Stimulated activated CD4-positive, alpha-beta T cell treated with anti-CD3 and anti-CD28 coated beads, Interleukin-1b, Interleukin-23, amount 100 ng/mL, for 24 hours (primary cell): ENCODE data around the gene TAS2R60.

Experiments
- DNase-seq, 4 experiments: peaks; one replicate each; pipeline ENCODE4 v3.0.0-alpha.2; 2020; ENCODE audit warnings: low read depth in 4 of 4, low spot score in 1 of 4

The TAS2R60 gene

DNA sequence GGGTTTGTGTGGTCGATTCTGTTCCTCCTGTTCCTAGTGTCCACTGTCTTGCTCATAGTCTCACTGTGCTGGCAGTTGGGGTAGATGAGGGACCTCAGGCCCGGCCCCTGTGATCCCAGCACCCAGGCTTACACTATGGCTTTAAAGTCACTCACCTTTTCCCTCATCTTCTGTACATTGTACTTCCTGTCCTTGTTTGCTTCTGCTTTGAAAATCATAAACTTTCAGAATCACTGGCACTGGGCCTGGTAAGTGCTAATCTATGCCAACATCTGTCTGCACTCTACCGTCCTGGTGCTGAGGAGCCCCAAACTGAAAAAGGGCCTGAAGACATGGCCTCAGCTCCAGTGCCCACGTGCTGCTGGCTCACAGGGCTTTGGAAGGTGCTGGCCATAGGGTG lies 5.7 kb upstream of the TAS2R60 start:
- no peak for DNase-seq

DNA sequence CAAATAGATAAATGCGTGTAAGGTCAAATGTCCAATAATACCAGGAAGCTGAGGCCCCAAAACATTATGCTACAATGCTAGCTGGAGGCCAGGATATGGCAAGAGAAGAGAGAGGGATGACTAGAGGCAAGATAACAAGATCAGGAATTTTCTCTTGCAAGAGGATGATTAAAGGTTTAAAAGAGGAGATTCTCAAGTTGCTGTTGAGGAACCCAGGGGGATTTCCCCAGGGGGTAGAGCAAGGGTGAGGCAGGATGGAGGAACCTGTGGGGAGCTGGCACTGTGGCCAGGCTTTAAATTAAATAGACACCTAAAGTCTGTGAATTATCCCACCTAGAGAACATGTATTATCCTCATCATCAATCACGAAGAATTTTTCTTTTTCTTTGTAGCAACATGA lies 3.4 kb upstream of the TAS2R60 start:
- no peak for DNase-seq

- DNase-seq = no peak
Observed at GRCh38 chr7:143444063-143444782, 970 bp downstream of the TAS2R60 start.

GRCh38 chr7:143444785-143445184 lies 1.5 kb downstream of the TAS2R60 start:
- no peak for DNase-seq

- DNase-seq = no peak
Observed at GRCh38 chr7:143447466-143447865, 4.2 kb downstream of the TAS2R60 start.

GRCh38 chr7:143448429-143448828 lies 5.2 kb downstream of the TAS2R60 start:
- no peak for DNase-seq

DNA sequence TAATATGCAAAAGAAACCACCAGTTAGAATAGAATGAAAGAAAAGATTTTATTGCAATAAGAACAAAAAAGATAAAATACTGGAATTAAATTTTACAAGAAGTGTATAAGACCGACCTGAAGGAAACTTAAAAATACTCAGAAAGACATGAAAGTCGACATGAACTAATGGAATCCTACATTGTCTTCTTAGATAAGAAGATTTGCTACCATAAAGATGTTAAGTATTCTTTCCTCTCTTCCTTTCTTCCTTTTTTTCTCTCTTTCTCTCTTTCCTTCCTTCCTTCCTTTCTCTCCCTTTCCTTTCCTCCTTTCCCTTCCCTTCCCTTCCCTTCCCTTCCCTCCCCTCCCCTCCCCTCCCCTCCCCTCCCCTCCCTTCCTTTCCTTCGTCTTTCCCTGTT lies 6.5 kb downstream of the TAS2R60 start:
- no peak for DNase-seq

GRCh38 chr7:143451122-143451521 lies 7.9 kb downstream of the TAS2R60 start:
- DNase-seq = no peak

GRCh38 chr7:143451746-143452145 lies 8.5 kb downstream of the TAS2R60 start:
- no peak for DNase-seq

DNA sequence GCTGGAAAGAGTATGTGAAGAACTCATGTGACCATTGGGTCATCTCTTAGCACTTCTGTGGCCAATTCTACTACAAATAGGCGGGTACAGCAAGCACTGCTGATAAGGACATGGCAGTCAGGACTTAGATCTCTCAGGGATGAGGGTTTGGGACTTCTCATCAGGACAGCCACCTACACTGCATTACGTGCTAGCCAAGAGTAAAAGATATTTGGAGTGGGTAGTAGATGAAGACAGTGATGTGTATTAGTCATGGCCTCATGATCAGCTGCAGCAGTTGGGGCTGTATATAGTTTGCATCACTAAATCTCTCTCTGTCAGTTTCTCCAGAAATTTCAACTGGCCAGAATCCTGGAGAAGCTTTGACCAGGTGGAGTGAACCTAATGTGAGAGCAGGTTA lies 9.2 kb downstream of the TAS2R60 start:
- no peak for DNase-seq

DNA sequence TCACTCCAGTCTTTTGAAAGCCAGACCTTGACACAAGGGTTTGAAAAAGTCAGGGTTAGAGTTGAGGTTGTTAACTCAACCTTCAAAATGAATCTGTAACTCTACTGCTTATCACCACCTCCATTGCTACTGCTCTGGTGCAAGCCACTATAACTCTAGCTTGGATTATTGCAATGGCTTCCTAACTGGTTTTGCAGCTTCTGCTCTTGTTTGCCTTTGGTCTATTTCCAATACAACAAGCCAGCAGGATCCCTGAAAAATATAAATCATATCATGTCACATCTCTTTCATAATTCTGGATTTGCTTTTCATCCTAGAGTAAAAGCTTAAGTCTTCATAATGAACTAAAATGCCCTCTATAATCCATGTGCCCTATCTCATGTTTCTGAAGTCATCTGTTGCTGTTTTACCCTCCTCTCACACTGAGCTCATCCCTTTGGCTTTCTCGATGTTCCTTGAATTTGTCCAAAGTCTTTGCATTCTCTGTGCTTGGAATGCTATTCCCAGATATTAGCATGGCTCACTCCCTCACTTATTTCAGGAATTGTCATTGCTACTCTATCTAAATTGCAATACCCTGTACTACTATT lies 10.9 kb downstream of the TAS2R60 start:
- no peak for DNase-seq

GRCh38 chr7:143455491-143455890 lies 12.2 kb downstream of the TAS2R60 start:
- no peak for DNase-seq

DNA sequence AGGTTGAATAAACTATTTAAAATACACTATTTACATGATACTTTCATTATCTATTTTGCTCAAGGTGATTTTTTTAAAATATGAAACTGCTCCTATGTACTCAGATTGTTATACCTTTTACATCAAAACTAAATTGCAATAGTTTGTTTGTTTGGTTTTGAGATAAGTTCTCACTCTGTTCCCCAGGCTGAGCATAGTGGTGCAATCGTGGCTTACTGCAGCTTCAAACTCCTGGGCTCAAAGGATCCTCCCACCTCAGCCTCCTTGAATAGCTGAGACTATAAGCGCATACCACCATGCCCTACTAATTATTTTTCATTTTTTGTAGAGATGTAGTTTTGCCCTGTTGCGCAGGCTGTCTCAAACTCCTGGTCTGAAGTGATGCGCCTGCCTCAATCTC lies 12.7 kb downstream of the TAS2R60 start:
- DNase-seq = no peak

DNA sequence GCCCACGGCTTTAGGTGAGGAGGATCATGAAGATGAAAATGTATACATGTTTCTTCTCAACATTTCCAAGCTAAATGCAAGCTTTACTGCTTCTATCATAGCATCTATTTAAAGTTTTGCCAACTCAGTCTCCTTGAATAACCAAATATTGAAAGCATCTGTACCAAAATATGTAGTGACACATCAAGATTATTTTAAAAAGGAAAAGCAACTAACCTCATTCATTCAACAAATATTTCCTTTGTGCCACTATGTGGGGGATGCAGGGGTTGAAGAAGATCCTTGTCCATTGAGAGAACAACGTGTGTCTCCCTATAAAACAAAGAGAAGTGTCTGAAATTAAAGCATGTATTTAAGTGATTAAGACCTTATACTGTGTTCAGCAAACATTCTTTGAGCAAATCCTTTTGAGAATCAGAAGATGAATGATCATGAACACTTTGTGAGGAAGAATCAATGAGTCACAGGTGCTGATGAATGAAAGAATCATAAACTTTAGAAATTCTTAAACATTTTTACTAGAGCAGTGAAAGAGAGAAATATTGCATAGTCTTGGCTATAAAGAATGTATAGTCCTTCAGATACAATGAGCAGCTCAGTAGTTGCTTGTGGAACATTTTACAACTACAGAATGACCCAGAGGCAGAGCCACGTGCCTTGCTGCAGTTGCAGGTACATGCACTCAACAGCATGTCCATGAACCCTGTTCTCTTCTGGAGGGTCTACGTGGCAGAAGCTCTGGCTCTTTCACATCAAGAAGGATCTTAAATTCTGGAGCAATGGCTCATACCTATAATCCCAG lies 13.9 kb downstream of the TAS2R60 start:
- no peak for DNase-seq

DNA sequence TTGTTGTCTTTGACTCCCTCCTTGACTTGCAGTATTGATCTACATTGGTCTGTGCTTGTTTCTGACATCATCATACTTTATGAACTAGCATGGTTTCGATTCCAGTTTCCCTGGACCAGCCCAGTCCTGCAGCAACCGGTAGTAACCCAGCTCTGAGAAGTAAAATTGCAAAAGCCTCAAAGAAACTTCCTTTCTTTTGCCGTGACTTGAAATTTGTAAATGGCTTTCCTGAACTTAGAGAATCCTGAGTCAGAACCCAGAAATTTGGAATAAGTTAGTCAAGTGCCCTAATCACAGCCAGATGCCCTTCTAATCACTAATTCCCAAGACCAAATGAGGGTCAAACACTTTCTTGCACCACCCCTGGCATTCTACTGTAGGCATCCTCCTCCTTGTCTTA lies 15.0 kb downstream of the TAS2R60 start:
- no peak for DNase-seq

- no peak for DNase-seq
Observed at GRCh38 chr7:143458681-143459080, 15.4 kb downstream of the TAS2R60 start.

DNA sequence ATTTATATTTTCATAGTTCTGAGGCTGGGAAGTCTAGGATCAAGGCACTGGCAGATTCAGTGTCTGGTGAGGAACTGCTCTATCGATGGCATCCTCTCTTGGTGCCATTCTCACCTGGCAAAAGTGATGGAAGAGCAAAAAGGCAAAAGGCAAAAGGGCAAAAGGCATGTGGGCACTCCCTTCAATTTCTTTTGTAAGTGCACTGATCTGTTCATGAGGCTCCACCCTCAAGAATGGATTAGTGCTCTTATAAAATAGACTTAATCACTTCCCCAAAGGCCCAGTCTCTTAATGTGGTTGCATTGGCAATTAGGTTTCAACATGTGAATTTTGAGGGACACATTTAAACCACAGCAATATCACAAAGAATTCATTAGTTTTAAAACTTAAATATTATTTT lies 16.1 kb downstream of the TAS2R60 start:
- no peak for DNase-seq

DNA sequence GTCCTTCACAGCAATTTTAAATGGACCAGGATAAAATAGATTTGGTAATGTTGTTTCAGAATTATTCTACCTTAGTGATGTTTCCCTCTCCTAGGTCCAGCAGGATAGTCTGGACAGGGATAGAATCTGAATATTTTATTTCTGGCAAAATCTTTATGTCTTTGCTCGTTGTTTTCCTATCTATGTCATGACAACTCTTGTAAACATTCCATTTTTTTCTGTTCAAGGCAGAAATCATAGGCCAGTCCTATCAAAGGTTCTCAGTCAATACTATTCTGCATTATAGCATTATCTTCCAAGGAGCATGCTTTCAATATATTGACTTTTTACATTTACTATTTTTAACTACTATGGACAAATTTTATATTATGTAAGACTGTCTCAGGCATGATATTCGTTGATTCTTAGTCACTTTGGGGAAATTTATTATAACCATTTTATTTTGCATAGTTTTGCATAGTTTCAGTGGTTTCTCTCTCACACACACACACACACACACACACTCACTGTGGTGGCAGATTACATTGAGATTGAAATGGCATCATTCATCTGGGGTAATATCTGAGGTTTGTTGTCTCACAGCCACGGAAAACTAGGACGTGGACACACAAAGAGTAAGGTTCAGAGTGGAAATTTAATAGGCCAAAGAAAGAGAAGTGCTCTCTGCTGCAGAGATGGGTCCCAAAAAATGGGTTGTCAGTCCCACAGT lies 17.2 kb downstream of the TAS2R60 start:
- no peak for DNase-seq

- DNase-seq = no peak
Observed at GRCh38 chr7:143462045-143462444, 18.8 kb downstream of the TAS2R60 start.

DNA sequence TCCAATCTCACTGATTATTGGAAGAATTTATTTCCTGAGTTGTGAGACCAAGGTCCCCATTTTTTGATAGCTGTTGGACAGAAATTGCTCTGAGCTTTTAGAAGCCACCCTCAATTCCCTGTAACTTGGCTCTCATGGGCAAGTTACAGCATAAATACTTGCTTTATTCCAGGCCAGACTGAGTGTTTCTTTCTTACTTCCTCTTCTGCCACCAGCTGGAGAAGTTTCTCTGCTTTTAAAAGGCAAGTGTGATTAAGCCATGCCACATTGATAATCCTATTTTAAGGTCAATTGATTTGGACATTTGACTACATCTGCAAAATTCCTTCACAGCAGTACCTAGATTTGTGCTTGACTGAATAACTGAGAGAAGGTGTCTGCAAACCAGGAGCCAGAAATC lies 20.3 kb downstream of the TAS2R60 start:
- DNase-seq = no peak

GRCh38 chr7:143463957-143464356 lies 20.7 kb downstream of the TAS2R60 start:
- DNase-seq = no peak

GRCh38 chr7:143467724-143468123 lies 24.5 kb downstream of the TAS2R60 start:
- DNase-seq = no peak
